ENCODE measurements around the gene CHST8. TPM values are rescaled to one million over a fixed set of nuclear protein-coding genes. Genes with fewer than 3 reads are reported as not detected.

Gene CHST8
- total RNA-seq, 1 donor, result not detected

- H3K79me2 ChIP-seq (ENCODE audit: insufficient read depth, low read length), result no peaks in the 10 kb centered on the region
- no peaks in the 10 kb centered on the region for H3K36me3 ChIP-seq (ENCODE audit: insufficient read depth, low read length)
- no peak overlapping the region for H2AFZ ChIP-seq (ENCODE audit: low read length)
- no peak for TF ChIP-seq CTCF (IDR thresholded peaks at IDR 0.05; ENCODE audit: extremely low read depth, low read depth, low read length)
- H3K4me2 ChIP-seq (ENCODE audit: insufficient read depth, low read length), result no peak overlapping the region
- H3K9me3 ChIP-seq (ENCODE audit: low read depth, low read length), result no peaks in the 10 kb centered on the region
- H4K20me1 ChIP-seq (ENCODE audit: insufficient read depth, low read length), result peaks cover 3% of the 10 kb centered on the region
- no peak for DNase-seq (ENCODE audit: insufficient read length, low spot score, missing footprints)
- H3K4me3 ChIP-seq (ENCODE audit: insufficient read depth, low read length), result no peak overlapping the region
- H3K4me1 ChIP-seq (ENCODE audit: insufficient read depth, low read length), result no peaks in the 10 kb centered on the region
- no peak overlapping the region for H3K27ac ChIP-seq (ENCODE audit: low read depth, low read length)
- peaks cover 14% of the 10 kb centered on the region for H3K27me3 ChIP-seq (ENCODE audit: insufficient read depth, low read length)
Measured at GRCh38 chr19:33769208-33769607, 147.5 kb downstream of the CHST8 start.

GRCh38 chr19:33770107-33770506 is 148.4 kb downstream of the CHST8 start:
- no peaks in the 10 kb centered on the region for H3K9me3 ChIP-seq (ENCODE audit: low read depth, low read length)
- no peaks in the 10 kb centered on the region for H3K36me3 ChIP-seq (ENCODE audit: insufficient read depth, low read length)
- no peak overlapping the region for H2AFZ ChIP-seq (ENCODE audit: low read length)
- H4K20me1 ChIP-seq (ENCODE audit: insufficient read depth, low read length), result peaks cover 3% of the 10 kb centered on the region
- H3K27me3 ChIP-seq (ENCODE audit: insufficient read depth, low read length), result peaks cover 14% of the 10 kb centered on the region
- no peak for DNase-seq (ENCODE audit: insufficient read length, low spot score, missing footprints)
- H3K79me2 ChIP-seq (ENCODE audit: insufficient read depth, low read length), result no peaks in the 10 kb centered on the region
- no peak overlapping the region for H3K4me3 ChIP-seq (ENCODE audit: insufficient read depth, low read length)
- H3K27ac ChIP-seq (ENCODE audit: low read depth, low read length), result no peak overlapping the region
- no peaks in the 10 kb centered on the region for H3K4me1 ChIP-seq (ENCODE audit: insufficient read depth, low read length)
- no peak for TF ChIP-seq CTCF (IDR thresholded peaks at IDR 0.05; ENCODE audit: extremely low read depth, low read depth, low read length)
- no peak overlapping the region for H3K4me2 ChIP-seq (ENCODE audit: insufficient read depth, low read length)

GRCh38 chr19:33771384-33772101 is 149.8 kb downstream of the CHST8 start:
- peak; percentile 99 for DNase-seq (ENCODE audit: insufficient read length, low spot score, missing footprints)
- Histone ChIP-seq H3K79me2 (ENCODE audit: insufficient read depth, low read length) (no peaks in the 10 kb centered on the region), H3K36me3 (ENCODE audit: insufficient read depth, low read length) (no peaks in the 10 kb centered on the region), H2AFZ (ENCODE audit: low read length) (no peak overlapping the region), H3K27ac (ENCODE audit: low read depth, low read length) (no peak overlapping the region), H3K4me1 (ENCODE audit: insufficient read depth, low read length) (no peaks in the 10 kb centered on the region), H3K9me3 (ENCODE audit: low read depth, low read length) (no peaks in the 10 kb centered on the region), H3K4me2 (ENCODE audit: insufficient read depth, low read length) (no peak overlapping the region), H4K20me1 (ENCODE audit: insufficient read depth, low read length) (peaks cover 3% of the 10 kb centered on the region), H3K4me3 (ENCODE audit: insufficient read depth, low read length) (no peak overlapping the region), H3K27me3 (ENCODE audit: insufficient read depth, low read length) (peaks cover 14% of the 10 kb centered on the region)
- TF ChIP-seq CTCF (IDR thresholded peaks at IDR 0.05; ENCODE audit: extremely low read depth, low read depth, low read length), result peak; percentile 77

- peak; percentile 62 for DNase-seq (ENCODE audit: insufficient read length, low spot score, missing footprints)
Measured at GRCh38 chr19:33772102-33772857, 150.5 kb downstream of the CHST8 start.

More at GRCh38 chr19:33772102-33772857, 150.5 kb downstream of the CHST8 start:
- no peaks in the 10 kb centered on the region for H3K9me3 ChIP-seq (ENCODE audit: low read depth, low read length)
- no peak overlapping the region for H3K4me3 ChIP-seq (ENCODE audit: insufficient read depth, low read length)
- no peak overlapping the region for H3K27ac ChIP-seq (ENCODE audit: low read depth, low read length)
- no peak overlapping the region for H3K4me2 ChIP-seq (ENCODE audit: insufficient read depth, low read length)
- H3K36me3 ChIP-seq (ENCODE audit: insufficient read depth, low read length), result no peaks in the 10 kb centered on the region
- H3K79me2 ChIP-seq (ENCODE audit: insufficient read depth, low read length), result no peaks in the 10 kb centered on the region
- TF ChIP-seq CTCF (IDR thresholded peaks at IDR 0.05; ENCODE audit: extremely low read depth, low read depth, low read length), result no peak
- H2AFZ ChIP-seq (ENCODE audit: low read length), result no peak overlapping the region
- H3K27me3 ChIP-seq (ENCODE audit: insufficient read depth, low read length), result peaks cover 14% of the 10 kb centered on the region
- H4K20me1 ChIP-seq (ENCODE audit: insufficient read depth, low read length), result peaks cover 3% of the 10 kb centered on the region
- H3K4me1 ChIP-seq (ENCODE audit: insufficient read depth, low read length), result no peaks in the 10 kb centered on the region

All from osteoblast (primary cell).